Measurements from ENCODE around the gene LBHD2. TPM values are rescaled to one million over a fixed set of nuclear protein-coding genes. Genes with fewer than 3 reads are reported as not detected.

LBHD2 gene
- total and polyA plus RNA-seq, 8 donors, result not detected

- peaks cover 23 to 97% of the 10 kb centered on the region in 2 donors for H3K4me1 ChIP-seq
These were observed 39.9 kb downstream of the LBHD2 start for GRCh38 chr14:103123634-103124500.

GRCh38 chr14:103124501-103125001 lies 40.5 kb downstream of the LBHD2 start:
- ATAC-seq (no peak), DNase-seq (peak in 1 of 4 donors; percentile 77)
- intact Hi-C loops (cut with DNase I), result no loop called here
- no peaks in the 10 kb centered on the region for H3K9me3 ChIP-seq
- H3K27me3 ChIP-seq, result peaks cover 0 to 26% of the 10 kb centered on the region in 2 donors
- H3K36me3 ChIP-seq, result peaks cover 0 to 35% of the 10 kb centered on the region in 2 donors
- peak overlapping the region in 1 of 2 donors; percentile 98 for H3K27ac ChIP-seq
- TF ChIP-seq CTCF (IDR thresholded peaks at IDR 0.05), result no peak
- peaks cover 23 to 94% of the 10 kb centered on the region in 2 donors for H3K4me1 ChIP-seq
- peak overlapping the region in 1 of 2 donors; percentile 85 for H3K4me3 ChIP-seq

More at GRCh38 chr14:103123634-103124500, 39.9 kb downstream of the LBHD2 start:
- H3K4me3 ChIP-seq, result peak overlapping the region; percentile 42 to 85
- peak overlapping the region; percentile 89 to 98 for H3K27ac ChIP-seq
- TF ChIP-seq CTCF (IDR thresholded peaks at IDR 0.05), result peak in 1 of 2 donors; percentile 27
- DNase-seq (peak in 2 of 4 donors; percentile 64 to 90), ATAC-seq (peak; percentile 3)
- intact Hi-C loops (cut with DNase I), result no loop called here
- H3K36me3 ChIP-seq, result peaks cover 0 to 28% of the 10 kb centered on the region in 2 donors
- peaks cover 0 to 26% of the 10 kb centered on the region in 2 donors for H3K27me3 ChIP-seq
- H3K9me3 ChIP-seq, result no peaks in the 10 kb centered on the region

- no peaks in the 10 kb centered on the region for H3K9me3 ChIP-seq
- ATAC-seq (no peak), DNase-seq (peak in 1 of 4 donors; percentile 40)
- H3K36me3 ChIP-seq, result peaks cover 0 to 43% of the 10 kb centered on the region in 2 donors
- TF ChIP-seq CTCF (IDR thresholded peaks at IDR 0.05), result no peak
- intact Hi-C loops (cut with DNase I), result no loop called here
- peaks cover 23 to 85% of the 10 kb centered on the region in 2 donors for H3K4me1 ChIP-seq
- no peak overlapping the region for H3K27ac ChIP-seq
- peak overlapping the region in 1 of 2 donors; percentile 85 for H3K4me3 ChIP-seq
- H3K27me3 ChIP-seq, result peaks cover 0 to 26% of the 10 kb centered on the region in 2 donors
These were observed 41.4 kb downstream of the LBHD2 start for GRCh38 chr14:103125098-103126070.

GRCh38 chr14:103126088-103126872 lies 42.3 kb downstream of the LBHD2 start:
- peaks cover 23 to 76% of the 10 kb centered on the region in 2 donors for H3K4me1 ChIP-seq
- no peak for TF ChIP-seq CTCF (IDR thresholded peaks at IDR 0.05)

More at GRCh38 chr14:103126088-103126872, 42.3 kb downstream of the LBHD2 start:
- Histone ChIP-seq H3K36me3 (peaks cover 0 to 52% of the 10 kb centered on the region in 2 donors), H3K4me3 (peak overlapping the region in 1 of 2 donors; percentile 85), H3K27ac (no peak overlapping the region), H3K9me3 (no peaks in the 10 kb centered on the region), H3K27me3 (peaks cover 0 to 26% of the 10 kb centered on the region in 2 donors)
- DNase-seq (peak in 1 of 4 donors; percentile 65), ATAC-seq (no peak)
- intact Hi-C loops (cut with DNase I), result no loop called here
